Measurements from ENCODE around the gene KCNA5. TPM values are rescaled to one million over a fixed set of nuclear protein-coding genes. Genes with fewer than 3 reads are reported as not detected.

The KCNA5 gene
- total RNA-seq, 1 donor from 2014 or later: not detected

DNA sequence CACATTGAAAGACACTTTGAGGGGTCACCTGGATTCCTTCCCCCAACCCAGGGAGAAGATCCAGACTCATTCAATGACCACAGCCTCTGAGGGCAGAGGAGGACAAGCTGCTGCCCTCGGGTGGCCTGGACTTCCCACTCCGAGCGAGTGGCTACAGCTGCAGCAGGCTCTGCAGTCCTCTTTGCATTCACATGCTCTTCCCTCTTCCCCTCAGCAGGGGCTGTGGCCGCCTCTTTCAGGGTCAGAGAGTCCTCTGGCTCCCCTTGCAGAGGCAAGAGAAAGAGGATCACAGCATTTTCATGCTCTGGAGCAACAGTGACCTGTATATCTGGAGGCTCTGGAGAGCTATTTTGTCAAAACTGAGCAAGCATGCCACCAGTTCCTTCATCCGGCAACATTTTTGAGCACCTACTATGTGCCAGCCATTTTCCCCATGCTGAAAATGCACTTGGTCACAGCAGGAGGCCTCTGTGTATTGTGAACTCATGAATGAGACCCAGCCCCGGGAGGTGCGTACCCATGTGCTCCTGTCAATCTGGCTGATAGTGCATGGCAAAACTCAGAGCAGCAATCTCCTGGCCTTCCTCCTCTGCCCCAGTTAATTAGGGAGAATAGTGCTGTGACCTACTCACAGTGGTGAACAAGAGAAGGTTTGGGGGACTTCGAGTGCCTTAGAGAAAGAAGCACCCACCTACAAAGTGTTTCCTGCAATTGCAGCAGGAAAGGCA lies 42.9 kb upstream of the KCNA5 start:
- no peak for TF ChIP-seq CTCF (IDR thresholded peaks at IDR 0.05; ENCODE audit: partially characterized antibody, unreplicated experiment)
- H3K9me3 Mint-ChIP-seq (ENCODE audit: unreplicated experiment): peaks cover 6% of the 10 kb centered on the region
- H3K4me1 Mint-ChIP-seq (ENCODE audit: low read depth, unreplicated experiment): no peaks in the 10 kb centered on the region
- peaks cover 3% of the 10 kb centered on the region for H3K27me3 Mint-ChIP-seq (ENCODE audit: unreplicated experiment)
- no peaks in the 10 kb centered on the region for H3K36me3 Mint-ChIP-seq (ENCODE audit: unreplicated experiment)
- H3K27ac Mint-ChIP-seq (ENCODE audit: unreplicated experiment): no peak overlapping the region
- no peak for DNase-seq
- H3K4me3 Mint-ChIP-seq (ENCODE audit: unreplicated experiment): no peak overlapping the region

GRCh38 chr12:5003025-5003666 lies 40.5 kb upstream of the KCNA5 start:
- H3K4me1 Mint-ChIP-seq (ENCODE audit: low read depth, unreplicated experiment): no peaks in the 10 kb centered on the region
- H3K27me3 Mint-ChIP-seq (ENCODE audit: unreplicated experiment): peaks cover 3% of the 10 kb centered on the region
- H3K36me3 Mint-ChIP-seq (ENCODE audit: unreplicated experiment): no peaks in the 10 kb centered on the region

DNA sequence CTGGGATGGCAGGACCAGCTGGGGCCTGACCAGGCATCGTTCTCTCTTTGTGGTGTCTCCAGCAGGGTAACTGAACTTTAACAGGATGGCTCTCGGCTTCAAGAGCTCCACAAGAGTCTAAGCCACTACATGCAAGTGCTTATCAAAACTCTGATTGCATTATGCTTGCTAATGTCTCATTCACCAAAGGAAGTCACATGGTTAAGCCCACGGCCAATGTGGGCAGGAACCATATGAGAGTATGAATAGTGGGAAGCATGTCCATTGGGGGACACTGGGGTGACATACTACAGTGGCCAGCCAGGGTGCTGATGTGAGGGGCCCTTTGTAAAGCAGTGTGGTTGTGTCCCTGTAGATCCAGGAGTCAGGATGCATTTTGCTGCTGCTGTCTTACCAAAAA lies 35.0 kb upstream of the KCNA5 start:
- H3K9me3 Mint-ChIP-seq (ENCODE audit: unreplicated experiment): peaks cover 4% of the 10 kb centered on the region

More at GRCh38 chr12:5003025-5003666, 40.5 kb upstream of the KCNA5 start:
- DNase-seq: peak; percentile 84
- TF ChIP-seq CTCF (IDR thresholded peaks at IDR 0.05; ENCODE audit: partially characterized antibody, unreplicated experiment): peak; percentile 91
- no peak overlapping the region for H3K27ac Mint-ChIP-seq (ENCODE audit: unreplicated experiment)
- peaks cover 4% of the 10 kb centered on the region for H3K9me3 Mint-ChIP-seq (ENCODE audit: unreplicated experiment)
- H3K4me3 Mint-ChIP-seq (ENCODE audit: unreplicated experiment): no peak overlapping the region

GRCh38 chr12:5010151-5010550 lies 33.5 kb upstream of the KCNA5 start:
- Mint-ChIP-seq H3K27ac (ENCODE audit: unreplicated experiment) (no peak overlapping the region), H3K4me1 (ENCODE audit: low read depth, unreplicated experiment) (peaks cover 13% of the 10 kb centered on the region), H3K4me3 (ENCODE audit: unreplicated experiment) (no peak overlapping the region), H3K36me3 (ENCODE audit: unreplicated experiment) (no peaks in the 10 kb centered on the region), H3K27me3 (ENCODE audit: unreplicated experiment) (peaks cover 9% of the 10 kb centered on the region), H3K9me3 (ENCODE audit: unreplicated experiment) (peaks cover 6% of the 10 kb centered on the region)
- no peak for DNase-seq
- no peak for TF ChIP-seq CTCF (IDR thresholded peaks at IDR 0.05; ENCODE audit: partially characterized antibody, unreplicated experiment)

More for the DNA sequence above, 35.0 kb upstream of the KCNA5 start:
- H3K36me3 Mint-ChIP-seq (ENCODE audit: unreplicated experiment): no peaks in the 10 kb centered on the region
- peaks cover 7% of the 10 kb centered on the region for H3K27me3 Mint-ChIP-seq (ENCODE audit: unreplicated experiment)
- H3K4me1 Mint-ChIP-seq (ENCODE audit: low read depth, unreplicated experiment): peaks cover 9% of the 10 kb centered on the region
- H3K4me3 Mint-ChIP-seq (ENCODE audit: unreplicated experiment): no peak overlapping the region
- no peak overlapping the region for H3K27ac Mint-ChIP-seq (ENCODE audit: unreplicated experiment)
- DNase-seq: no peak
- no peak for TF ChIP-seq CTCF (IDR thresholded peaks at IDR 0.05; ENCODE audit: partially characterized antibody, unreplicated experiment)

DNA sequence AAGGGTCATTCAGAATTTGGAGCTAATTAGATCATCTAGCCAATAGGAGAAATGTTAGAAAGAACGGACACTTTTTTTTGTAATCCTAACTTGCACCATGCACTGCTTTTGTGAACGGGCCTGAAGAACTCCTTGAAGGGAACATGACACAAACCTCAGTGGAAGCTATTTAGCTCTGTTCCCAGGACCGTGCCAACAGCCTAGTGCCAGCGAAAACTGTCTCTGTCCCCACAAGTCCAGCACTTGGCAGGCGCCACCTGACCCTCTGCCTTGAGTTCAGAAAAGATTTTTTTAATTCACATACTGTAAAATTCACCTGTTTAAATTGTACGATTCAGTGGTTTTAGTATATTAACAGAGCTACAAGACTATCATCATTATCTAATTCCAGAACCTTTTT lies 31.3 kb upstream of the KCNA5 start:
- no peak for DNase-seq
- Mint-ChIP-seq H3K27me3 (ENCODE audit: unreplicated experiment) (peaks cover 9% of the 10 kb centered on the region), H3K36me3 (ENCODE audit: unreplicated experiment) (no peaks in the 10 kb centered on the region), H3K9me3 (ENCODE audit: unreplicated experiment) (peaks cover 8% of the 10 kb centered on the region), H3K4me1 (ENCODE audit: low read depth, unreplicated experiment) (peaks cover 20% of the 10 kb centered on the region), H3K27ac (ENCODE audit: unreplicated experiment) (no peak overlapping the region), H3K4me3 (ENCODE audit: unreplicated experiment) (no peak overlapping the region)
- no peak for TF ChIP-seq CTCF (IDR thresholded peaks at IDR 0.05; ENCODE audit: partially characterized antibody, unreplicated experiment)

Data from glutamatergic neuron (in vitro differentiated cells).